GM21381 (cell line): ENCODE measurements around the gene NHSL2.
A peak's percentile ranks its signal among the peaks of the same experiment; 100 is the strongest.

Experiments used
- ATAC-seq: cut with Tn5 transposase; IDR thresholded peaks from one replicate; pipeline ENCODE4 v1.9.1; 2021; ENCODE audit warnings: mild to moderate bottlenecking, moderate library complexity; ENCODE audit not compliant: unreplicated experiment

The NHSL2 gene

DNA sequence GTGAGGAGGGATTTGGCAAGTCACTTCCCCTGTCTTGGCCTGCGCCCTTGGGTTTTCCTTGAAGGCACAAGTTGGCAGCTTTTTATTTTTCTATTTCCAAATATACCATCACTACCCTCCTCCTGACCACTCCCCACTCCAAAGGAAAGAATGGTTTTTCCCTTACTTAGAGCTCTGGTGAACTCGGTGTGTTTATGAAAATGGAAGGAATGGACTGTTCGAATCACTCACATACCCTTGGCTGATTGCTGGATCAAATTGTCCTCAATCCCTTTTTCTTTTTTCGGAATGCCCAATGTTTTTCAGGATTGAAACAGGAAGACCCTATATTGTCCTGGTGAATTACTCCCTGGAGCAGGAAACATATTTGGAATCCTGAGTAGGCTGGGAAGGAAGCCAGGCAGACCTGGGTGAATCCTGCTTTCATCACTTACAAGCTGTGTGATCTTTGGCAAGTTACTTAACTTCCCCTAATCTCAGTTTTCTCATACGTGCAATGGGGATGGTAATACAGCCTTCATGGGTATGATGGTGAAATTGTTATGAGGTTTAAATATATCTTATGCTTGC, 150.4 kb downstream of the NHSL2 start:
- no peak for ATAC-seq

- no peak for ATAC-seq
Observed at GRCh38 chrX:72062916-72063315, 152.3 kb downstream of the NHSL2 start.

- no peak for ATAC-seq
Observed at GRCh38 chrX:72069350-72070160, 158.9 kb downstream of the NHSL2 start.

- no peak for ATAC-seq
Observed at GRCh38 chrX:72071213-72071612, 160.6 kb downstream of the NHSL2 start.

- no peak for ATAC-seq
Observed at GRCh38 chrX:72073633-72074032, 163.0 kb downstream of the NHSL2 start.

GRCh38 chrX:72078411-72078810, 167.8 kb downstream of the NHSL2 start:
- ATAC-seq = no peak

DNA sequence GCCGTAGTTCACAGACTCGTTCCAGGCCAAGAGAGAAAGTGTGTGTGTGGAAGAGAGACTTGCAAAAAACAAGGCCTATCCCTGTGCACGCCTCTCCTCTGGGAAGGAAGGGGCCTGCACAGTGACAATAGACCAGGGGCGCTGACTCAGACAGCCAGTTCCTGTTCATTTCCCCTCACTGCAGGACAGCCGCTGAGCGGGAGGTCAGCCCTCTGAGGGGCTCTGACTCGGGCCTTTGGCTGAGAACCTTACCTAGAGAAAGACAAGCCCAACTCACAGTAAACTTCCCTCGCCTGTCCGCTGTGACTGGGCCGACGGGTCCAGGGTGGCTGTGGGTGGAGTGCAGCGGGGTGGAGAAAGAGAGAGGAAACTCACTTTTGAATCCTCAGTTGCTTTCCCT, 169.0 kb downstream of the NHSL2 start:
- no peak for ATAC-seq

GRCh38 chrX:72080150-72080549, 169.5 kb downstream of the NHSL2 start:
- ATAC-seq = no peak

DNA sequence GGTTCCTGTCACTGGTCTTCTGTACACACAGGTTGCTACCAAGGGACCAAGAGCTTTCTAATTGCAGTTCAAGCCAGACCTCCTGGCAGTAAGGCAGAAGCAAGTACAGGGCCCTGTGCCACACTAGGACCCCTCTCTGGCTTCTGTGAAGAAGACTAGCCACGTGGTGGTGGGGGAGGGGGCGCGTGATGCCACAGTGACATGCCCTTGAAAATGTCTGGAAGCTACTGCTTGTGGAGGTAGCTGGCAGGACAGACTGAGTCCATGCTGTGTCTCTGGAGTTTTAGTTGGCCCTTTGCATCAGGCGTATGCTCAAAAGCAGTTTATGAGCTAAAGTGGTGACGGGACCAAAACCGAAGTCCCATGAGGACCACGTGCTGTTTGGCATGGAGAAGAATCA, 170.2 kb downstream of the NHSL2 start:
- ATAC-seq = no peak

- no peak for ATAC-seq
Observed at GRCh38 chrX:72081605-72082320, 171.1 kb downstream of the NHSL2 start.

DNA sequence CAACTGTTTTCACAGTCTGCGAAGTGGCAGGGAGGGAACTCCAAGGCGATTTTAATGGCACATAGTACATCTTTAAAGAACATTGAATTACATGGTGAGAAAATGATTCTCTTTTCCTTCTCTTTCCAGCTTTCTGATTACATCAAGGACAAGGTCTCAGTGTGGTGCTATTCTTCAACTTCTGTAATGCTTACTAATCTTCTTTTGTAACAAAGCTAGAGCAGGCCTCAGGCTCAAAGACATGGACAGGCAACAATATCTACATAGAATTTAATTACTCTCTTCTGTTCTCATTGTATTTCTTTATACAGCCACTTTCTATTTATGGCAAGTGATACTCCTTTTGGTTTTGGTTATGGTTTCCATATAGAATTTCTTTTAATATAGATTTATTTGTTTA, 172.6 kb downstream of the NHSL2 start:
- ATAC-seq = no peak

- no peak for ATAC-seq
Observed at GRCh38 chrX:72084114-72084513, 173.5 kb downstream of the NHSL2 start.

DNA sequence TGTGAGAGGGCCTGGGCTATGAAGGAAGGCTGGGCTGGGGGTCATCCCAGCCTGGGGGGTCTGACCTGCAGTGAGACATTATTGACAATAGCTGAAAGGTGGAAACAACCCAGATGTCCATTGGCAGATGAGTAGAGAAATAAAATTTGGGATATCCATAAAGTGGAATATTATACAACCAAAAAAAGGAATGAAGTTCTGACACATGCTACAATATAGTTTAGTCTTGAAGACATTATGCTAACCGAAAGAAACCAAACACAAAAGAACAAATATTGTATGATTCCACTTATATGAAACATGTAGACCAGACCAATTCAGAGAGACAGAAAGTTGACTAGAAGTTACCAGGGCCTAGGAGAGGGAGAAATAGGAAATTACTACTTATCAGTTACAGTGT, 176.3 kb downstream of the NHSL2 start:
- no peak for ATAC-seq

- no peak for ATAC-seq
Observed at GRCh38 chrX:72088761-72089160, 178.1 kb downstream of the NHSL2 start.

GRCh38 chrX:72089254-72089653, 178.6 kb downstream of the NHSL2 start:
- no peak for ATAC-seq

DNA sequence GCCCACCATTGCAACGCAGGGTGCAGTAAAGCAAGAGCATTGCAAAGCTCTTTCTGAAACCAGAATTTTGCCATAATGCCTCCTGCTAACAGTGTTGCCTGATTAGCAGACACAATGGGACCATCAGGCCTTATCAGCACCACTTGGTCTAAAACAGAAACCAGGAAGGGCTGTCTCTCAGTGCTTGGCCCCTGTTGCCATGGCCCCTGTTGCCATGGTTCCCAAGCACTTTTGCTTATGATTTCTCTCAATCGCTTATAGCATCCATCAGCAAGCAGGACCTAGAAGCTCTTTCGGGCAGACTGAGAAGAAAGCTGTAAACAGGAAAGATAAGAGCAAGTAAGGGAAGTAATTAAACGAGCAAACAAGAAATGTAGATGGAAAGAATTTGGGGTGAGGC, 184.2 kb downstream of the NHSL2 start:
- ATAC-seq = peak; percentile 64

GRCh38 chrX:72095370-72095769, 184.7 kb downstream of the NHSL2 start:
- ATAC-seq = no peak

GRCh38 chrX:72097098-72097497, 186.5 kb downstream of the NHSL2 start:
- ATAC-seq = no peak

DNA sequence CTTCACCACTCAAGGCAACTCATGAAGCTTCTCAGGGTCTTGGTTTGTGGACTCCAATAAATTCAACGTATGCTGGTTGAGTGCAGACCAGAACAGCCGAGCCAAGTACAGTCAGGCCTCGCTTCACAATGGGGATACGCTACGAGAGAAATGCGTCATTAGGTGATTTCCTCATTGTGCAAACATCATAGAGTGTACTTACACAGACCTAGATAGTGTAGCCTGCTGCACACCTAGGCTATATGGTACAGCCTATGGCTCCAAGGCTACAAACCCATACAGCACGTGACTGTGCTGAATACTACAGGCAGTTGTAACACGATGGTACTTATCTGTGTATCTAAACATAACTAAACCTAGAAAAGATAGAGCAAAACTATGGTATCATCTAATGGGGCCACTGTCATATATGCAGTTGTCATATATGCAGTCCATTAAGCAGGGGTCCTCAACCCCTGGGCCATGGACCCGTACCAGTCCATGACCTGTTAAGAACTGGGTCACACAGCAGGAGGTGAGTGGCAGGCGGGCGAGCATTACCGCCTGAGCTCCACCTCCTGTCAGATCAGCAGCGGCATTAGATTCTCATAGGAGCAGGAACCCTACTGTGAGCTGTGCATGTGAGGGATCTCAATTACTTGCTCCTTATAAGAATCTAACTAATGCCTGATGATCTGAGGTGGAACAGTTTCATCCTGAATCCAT, 189.6 kb downstream of the NHSL2 start:
- ATAC-seq = no peak

DNA sequence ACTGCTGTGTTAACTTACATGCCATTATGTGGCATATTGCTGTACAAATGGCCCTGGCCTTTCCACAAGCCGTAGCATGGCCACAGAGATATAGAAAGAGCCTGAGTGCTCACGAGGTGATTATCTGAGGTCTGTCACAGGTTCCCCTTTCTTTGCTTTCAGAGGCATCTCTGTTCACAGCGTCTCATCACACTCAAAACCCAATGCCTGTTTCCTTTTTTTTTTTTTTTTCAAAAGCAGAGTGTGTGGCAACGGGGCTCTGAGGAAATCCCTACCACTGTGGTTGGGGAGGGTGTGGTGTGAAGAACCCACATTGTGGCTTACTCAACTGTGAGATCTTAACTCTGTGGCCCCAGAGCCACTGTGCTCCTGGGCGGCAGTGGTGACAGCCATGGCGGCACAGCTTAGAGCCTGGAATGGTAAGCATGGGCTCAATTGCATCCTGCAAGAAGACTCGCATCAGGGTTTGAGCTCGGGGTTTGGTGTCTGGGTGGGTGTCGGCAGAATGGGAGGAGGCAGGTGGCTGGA, 190.2 kb downstream of the NHSL2 start:
- ATAC-seq = peak; percentile 85

DNA sequence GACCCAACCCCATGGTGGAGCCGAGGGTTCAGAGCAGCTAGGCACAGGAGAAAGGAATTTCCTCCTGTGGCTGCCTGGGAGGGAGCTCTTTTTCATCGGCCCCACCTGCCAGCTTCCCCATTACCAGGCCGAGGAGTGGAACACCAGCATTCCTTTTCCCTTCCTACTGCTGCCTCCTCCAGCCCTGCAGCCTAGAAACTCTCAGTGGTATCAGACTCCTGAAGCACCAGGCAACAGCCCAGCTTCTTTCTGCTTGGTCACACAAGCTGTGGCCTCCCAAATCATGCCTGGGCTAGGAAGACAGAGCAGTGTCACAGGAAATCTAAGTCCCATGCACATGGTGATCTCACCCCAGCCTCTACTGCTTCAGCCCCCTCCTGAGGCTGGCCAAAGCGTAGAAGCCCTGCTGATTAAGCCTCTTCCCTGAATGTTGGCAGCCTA, 191.0 kb downstream of the NHSL2 start:
- no peak for ATAC-seq
